Fibroblast of lung (primary cell): ENCODE measurements around the gene STC2. TPM values are rescaled to one million over a fixed set of nuclear protein-coding genes. Genes with fewer than 3 reads are reported as not detected.

Source experiments
- DNase-seq, 2 donors: peaks; one replicate each; pipeline versions ENCODE4 v3.0.0 to v3.0.0-alpha.2; 2010; ENCODE audit warnings: low read depth in 2 of 2
- H2AFZ ChIP-seq: 2 replicates; pipeline ENCODE4 v1.5.1; 2012; ENCODE audit warnings: low read length, control low read depth, inconsistent platforms
- H3K27ac ChIP-seq: 2 replicates; pipeline ENCODE4 v1.5.1; 2011; ENCODE audit warnings: low read length, control low read depth; ENCODE audit not compliant: insufficient read depth
- H3K27me3 ChIP-seq: 2 replicates; pipeline ENCODE4 v1.5.1; 2011; ENCODE audit warnings: mild to moderate bottlenecking, low read length; ENCODE audit not compliant: control insufficient read depth, insufficient read depth
- H3K36me3 ChIP-seq: 2 replicates; pipeline ENCODE4 v1.5.1; 2011; ENCODE audit warnings: low read length; ENCODE audit not compliant: control insufficient read depth, insufficient read depth
- H3K4me1 ChIP-seq: 2 replicates; pipeline ENCODE4 v1.5.1; 2011; ENCODE audit warnings: low read length; ENCODE audit not compliant: control insufficient read depth, insufficient read depth; ENCODE audit errors: extremely low read depth
- H3K4me2 ChIP-seq: 2 replicates; pipeline ENCODE4 v1.5.1; 2011; ENCODE audit warnings: low read length, control low read depth; ENCODE audit not compliant: insufficient read depth; ENCODE audit errors: extremely low read depth
- H3K4me3 ChIP-seq, 4 experiments: fragments of 200-600 bp in 1 of 4; sonication (generic) in 1 of 4; replicated peaks in 1 of 4; 2 replicates each; pipeline ENCODE4 v1.5.1; 2011 to 2016; ENCODE audit warnings: low read length in 4 of 4, low read depth in 3 of 4, mild to moderate bottlenecking in 3 of 4, control low read depth in 2 of 4, inconsistent platforms in 1 of 4, mixed read lengths in 1 of 4; ENCODE audit not compliant: insufficient read depth in 1 of 4; ENCODE audit errors: control extremely low read depth in 1 of 4
- H3K79me2 ChIP-seq: 2 replicates; pipeline ENCODE4 v1.5.1; 2012; ENCODE audit warnings: mild to moderate bottlenecking, low read length, inconsistent platforms; ENCODE audit not compliant: control insufficient read depth, insufficient read depth
- H3K9ac ChIP-seq: 2 replicates; pipeline ENCODE4 v1.5.1; 2011; ENCODE audit warnings: mild to moderate bottlenecking, low read length, control low read depth; ENCODE audit not compliant: insufficient read depth
- H3K9me3 ChIP-seq: 2 replicates; pipeline ENCODE4 v1.5.1; 2012; ENCODE audit warnings: low read depth, low read length; ENCODE audit not compliant: control insufficient read depth, insufficient read depth
- H4K20me1 ChIP-seq: 2 replicates; pipeline ENCODE4 v1.5.1; 2011; ENCODE audit warnings: low read length; ENCODE audit not compliant: control insufficient read depth, insufficient read depth; ENCODE audit errors: extremely low read depth
- CTCF ChIP-seq, 2 donors: IDR thresholded peaks in 1 of 2; conservative IDR thresholded peaks in 1 of 2; 1 replicate in 1 of 2; 2 replicates in 1 of 2; pipeline ENCODE4 v1.5.1; 2011 to 2012; ENCODE audit warnings: low read length in 2 of 2, control low read depth in 1 of 2, inconsistent platforms in 1 of 2, low read depth in 1 of 2, mild to moderate bottlenecking in 1 of 2
- EZH2 ChIP-seq: IDR thresholded peaks from 2 replicates; pipeline ENCODE4 v1.5.1; 2012; ENCODE audit warnings: low read length, control low read depth, mild to moderate bottlenecking; ENCODE audit errors: missing control alignments
- polyA plus RNA-seq, 2 donors: library from polyadenylated mRNA; depleted of rRNA in 1 of 2; stranded (reverse) in 1 of 2; unstranded in 1 of 2; fragments of >200 nt; gene quantifications; 2 replicates each; pipeline ENCODE4 v1.2.1, GENCODE V29; 2011 to 2012; ENCODE audit warnings: missing spikeins in 1 of 2
- total RNA-seq: library from RNA; depleted of rRNA; stranded (reverse); fragments of >200 nt; gene quantifications from 2 replicates; pipeline ENCODE4 v1.2.1, GENCODE V29; 2014

Gene STC2
- total and polyA plus RNA-seq, 2 donors (not counting 1 experiment from before 2014, with no cell fraction given) = 112 to 299 TPM

- H3K27ac ChIP-seq = no peak overlapping the region
Observed at GRCh38 chr5:173312821-173313220, 15.4 kb downstream of the STC2 start.

GRCh38 chr5:173311818-173312585, 16.2 kb downstream of the STC2 start:
- TF ChIP-seq EZH2 (no peak), CTCF (conservative IDR thresholded peaks at IDR 0.05 in 1 of 2, IDR thresholded peaks at IDR 0.05 in 1 of 2; ENCODE audit: low read depth in 1 of 2, low read length in 2 of 2) (no peak)

More at GRCh38 chr5:173312821-173313220, 15.4 kb downstream of the STC2 start:
- H2AFZ ChIP-seq = no peak overlapping the region
- no peak overlapping the region for H3K4me3 ChIP-seq
- TF ChIP-seq EZH2 = no peak
- TF ChIP-seq CTCF (conservative IDR thresholded peaks at IDR 0.05 in 1 of 2, IDR thresholded peaks at IDR 0.05 in 1 of 2; ENCODE audit: low read depth in 1 of 2, low read length in 2 of 2) = no peak
- no peaks in the 10 kb centered on the region for H3K27me3 ChIP-seq
- H3K36me3 ChIP-seq = peaks cover 4% of the 10 kb centered on the region
- no peak for DNase-seq
- H4K20me1 ChIP-seq = no peaks in the 10 kb centered on the region
- no peaks in the 10 kb centered on the region for H3K79me2 ChIP-seq
- H3K4me1 ChIP-seq = peaks cover 20% of the 10 kb centered on the region
- H3K9ac ChIP-seq = no peak overlapping the region
- no peaks in the 10 kb centered on the region for H3K9me3 ChIP-seq
- H3K4me2 ChIP-seq = no peak overlapping the region

GRCh38 chr5:173310861-173311785, 17.1 kb downstream of the STC2 start:
- Histone ChIP-seq H3K9ac (no peak overlapping the region), H3K27ac (peak overlapping the region; percentile 57), H3K9me3 (no peaks in the 10 kb centered on the region), H3K4me1 (peaks cover 15% of the 10 kb centered on the region), H2AFZ (peak overlapping the region; percentile 66), H3K27me3 (no peaks in the 10 kb centered on the region), H3K79me2 (no peaks in the 10 kb centered on the region), H3K36me3 (no peaks in the 10 kb centered on the region), H3K4me2 (peak overlapping the region; percentile 56), H3K4me3 (no peak overlapping the region), H4K20me1 (no peaks in the 10 kb centered on the region)
- peak; percentile 46 to 63 for DNase-seq
- TF ChIP-seq CTCF (conservative IDR thresholded peaks at IDR 0.05 in 1 of 2, IDR thresholded peaks at IDR 0.05 in 1 of 2; ENCODE audit: low read depth in 1 of 2, low read length in 2 of 2) = no peak

More at GRCh38 chr5:173311818-173312585, 16.2 kb downstream of the STC2 start:
- H3K27ac ChIP-seq = no peak overlapping the region
- H4K20me1 ChIP-seq = no peaks in the 10 kb centered on the region
- H3K9me3 ChIP-seq = no peaks in the 10 kb centered on the region
- H3K9ac ChIP-seq = no peak overlapping the region
- no peak overlapping the region for H2AFZ ChIP-seq
- no peak overlapping the region for H3K4me2 ChIP-seq
- H3K36me3 ChIP-seq = no peaks in the 10 kb centered on the region
- no peaks in the 10 kb centered on the region for H3K27me3 ChIP-seq
- peaks cover 19% of the 10 kb centered on the region for H3K4me1 ChIP-seq
- DNase-seq = no peak
- no peaks in the 10 kb centered on the region for H3K79me2 ChIP-seq
- H3K4me3 ChIP-seq = no peak overlapping the region
